Ovary (tissue), 3 donors: ENCODE results near the gene XPC.

ENCODE experiments used
- CTCF ChIP-seq, 3 donors: fragments of 450-650 bp in 2 of 3; fragments of 200-600 bp in 1 of 3; IDR thresholded peaks; one replicate each; pipeline versions ENCODE4 v1.5.1 to v1.8.0; 2016 to 2022; ENCODE audit warnings: antibody characterized with exemption in 3 of 3, mild to moderate bottlenecking in 1 of 3
- EP300 ChIP-seq: sonication (generic); formaldehyde crosslinking; IDR thresholded peaks from one replicate; pipeline ENCODE4 v1.6.1; 2017; ENCODE audit warnings: antibody characterized with exemption
- POLR2A ChIP-seq: fragments of 450-650 bp; IDR thresholded peaks from one replicate; pipeline ENCODE4 v1.6.1; 2017; ENCODE audit warnings: antibody characterized with exemption, mild to moderate bottlenecking, moderate library complexity
- donor health status: DM: no; HTN: no; CAD: no.

- no peak for TF ChIP-seq POLR2A
- TF ChIP-seq CTCF (IDR thresholded peaks at IDR 0.05) = no peak
- TF ChIP-seq EP300 = no peak
Measured at GRCh38 chr3:14183015-14183577, 4.7 kb upstream of the XPC start.
